ENCODE data around the gene NPR2. TPM values are rescaled to one million over a fixed set of nuclear protein-coding genes. Genes with fewer than 3 reads are reported as not detected.

NPR2 gene
- total RNA-seq, 4 donors from 2014 or later: 26.3 to 36.0 (median 32.4) TPM

- WGBS, 2 donors: 2% methylated on average over 17 to 28 of the region's 28 CpGs
- TF ChIP-seq POLR2A (IDR thresholded peaks at IDR 0.05) (peak in 1 of 2 donors; percentile 50), EP300 (IDR thresholded peaks at IDR 0.05) (peak; percentile 60 to 75), CTCF (IDR thresholded peaks at IDR 0.05) (peak in 1 of 5 experiments; percentile 17)
- peak within 1 kb of the TSS in 3 of 4 donors; percentile 73 to 100 (median 99) for H3K27ac ChIP-seq
- H3K27me3 ChIP-seq: no peaks in the 10 kb centered on the region
- peaks cover 0 to 33% (median 0%) of the 10 kb centered on the region in 3 donors for H3K36me3 ChIP-seq
- peak within 1 kb of the TSS; percentile 30 to 67 (median 52) for H3K4me3 ChIP-seq
- no peaks in the 10 kb centered on the region for H3K9me3 ChIP-seq
- DNase-seq (ENCODE audit: low spot score in 2 of 2): peak; percentile 85 to 87
- peaks cover 8 to 46% (median 25%) of the 10 kb centered on the region in 4 donors for H3K4me1 ChIP-seq
Measured at GRCh38 chr9:35812025-35812602, 20.7 kb downstream of the NPR2 start, which contains the start of gene SPAG8. TSS of gene SPAG8 (minus strand) at chr9:35812262. CDS start at chr9:35812147, 115 bp downstream.

GRCh38 chr9:35813434-35814105, 22.2 kb downstream of the NPR2 start:
- Histone ChIP-seq H3K4me1 (peaks cover 8 to 46% (median 25%) of the 10 kb centered on the region in 4 donors), H3K4me3 (peak overlapping the region in 1 of 4 donors; percentile 100), H3K27ac (peak overlapping the region; percentile 93 to 100 (median 99)), H3K36me3 (peaks cover 0 to 18% (median 0%) of the 10 kb centered on the region in 3 donors), H3K9me3 (no peaks in the 10 kb centered on the region), H3K27me3 (no peaks in the 10 kb centered on the region)
- TF ChIP-seq CTCF (IDR thresholded peaks at IDR 0.05) (no peak), EP300 (IDR thresholded peaks at IDR 0.05) (no peak), POLR2A (IDR thresholded peaks at IDR 0.05) (no peak)
- 77 to 81% methylated on average over 10 of the region's 10 CpGs for WGBS, 2 donors
- no peak for DNase-seq (ENCODE audit: low spot score in 2 of 2)

- Histone ChIP-seq H3K27me3 (no peaks in the 10 kb centered on the region), H3K9me3 (no peaks in the 10 kb centered on the region), H3K36me3 (peaks cover 0 to 11% (median 0%) of the 10 kb centered on the region in 3 donors), H3K4me3 (peak overlapping the region; percentile 88 to 100 (median 98)), H3K4me1 (peaks cover 8 to 46% (median 25%) of the 10 kb centered on the region in 4 donors), H3K27ac (peak overlapping the region; percentile 93 to 100 (median 99))
- DNase-seq (ENCODE audit: low spot score in 2 of 2): peak; percentile 49 to 56
- WGBS, 2 donors: 5 to 6% methylated on average over 22 to 27 of the region's 29 CpGs
- no peak for TF ChIP-seq POLR2A (IDR thresholded peaks at IDR 0.05)
- TF ChIP-seq EP300 (IDR thresholded peaks at IDR 0.05): no peak
- TF ChIP-seq CTCF (IDR thresholded peaks at IDR 0.05): peak in 2 of 5 experiments; percentile 4 to 11
Measured at GRCh38 chr9:35814106-35814840, 22.9 kb downstream of the NPR2 start.

GRCh38 chr9:35814841-35815543, 23.6 kb downstream of the NPR2 start, which contains the start of gene HINT2:
TSS of gene HINT2 (minus strand) at chr9:35815042. CDS start at chr9:35814979, 63 bp downstream.
- peak; percentile 93 to 95 for DNase-seq (ENCODE audit: low spot score in 2 of 2)
- Histone ChIP-seq H3K4me1 (peaks cover 8 to 46% (median 25%) of the 10 kb centered on the region in 4 donors), H3K9me3 (no peaks in the 10 kb centered on the region), H3K4me3 (peak within 1 kb of the TSS; percentile 88 to 100 (median 98)), H3K36me3 (peaks cover 0 to 5% (median 0%) of the 10 kb centered on the region in 3 donors), H3K27me3 (no peaks in the 10 kb centered on the region), H3K27ac (peak within 1 kb of the TSS; percentile 93 to 100 (median 99))
- TF ChIP-seq POLR2A (IDR thresholded peaks at IDR 0.05) (peak; percentile 93 to 94), EP300 (IDR thresholded peaks at IDR 0.05) (peak; percentile 63 to 91), CTCF (IDR thresholded peaks at IDR 0.05) (peak in 3 of 5 experiments; percentile 1 to 45 (median 17))
- WGBS, 2 donors: 0 to 1% methylated on average over 18 to 23 of the region's 52 CpGs
